IMR-90 (cell line): ENCODE data around the gene SYNPR. TPM values are rescaled to one million over a fixed set of nuclear protein-coding genes. Genes with fewer than 3 reads are reported as not detected.
A peak's percentile ranks its signal among the peaks of the same experiment; 100 is the strongest.

Experiments used
- ATAC-seq: fragments of 200-7000 bp; cut with Tn5 transposase; 2 replicates; pipeline ENCODE4 v1.9.1; 2020; ENCODE audit warnings: low read depth, mild to moderate bottlenecking, moderate library complexity
- BruUV-seq: library from RNA; stranded (reverse); fragments of 400-500 nt; replicated peaks from 2 replicates; lab custom pipeline; 2021; lab: Mats Ljungman, UMichigan
- CTCF ChIA-PET: fragments of 300-600 bp; formaldehyde crosslinking; extraction: SDS; loops from one replicate; lab custom pipeline; 2021; ENCODE audit warnings: antibody characterized with exemption; lab: Yijun Ruan, JAX
- POLR2A ChIA-PET: fragments of 300-600 bp; sonication (Branson Sonifier 250); formaldehyde crosslinking; loops from one replicate; lab custom pipeline; 2022; ENCODE audit warnings: antibody characterized with exemption; ENCODE audit not compliant: unreplicated experiment; lab: Charles Lee
- DNase-seq: peaks from one replicate; pipeline ENCODE4 v3.0.0; 2013
- H2AFZ ChIP-seq: replicated peaks from 2 replicates; pipeline ENCODE3; 2013; ENCODE audit warnings: low read length, mild to moderate bottlenecking; ENCODE audit not compliant: poor library complexity
- H2AK5ac ChIP-seq: 2 replicates; pipeline ENCODE4 v1.6.1; 2013; ENCODE audit warnings: low read depth, low read length, inconsistent platforms
- H2AK9ac ChIP-seq: replicated peaks from 2 replicates; pipeline ENCODE3; 2013; ENCODE audit warnings: mild to moderate bottlenecking, low read depth, low read length, moderate library complexity; ENCODE audit not compliant: poor library complexity
- H2BK120ac ChIP-seq: 2 replicates; pipeline ENCODE4 v1.6.1; 2013; ENCODE audit warnings: low read depth, low read length, inconsistent platforms
- H2BK15ac ChIP-seq: 3 replicates; pipeline ENCODE4 v1.6.1; 2013; ENCODE audit warnings: low read depth, low read length, inconsistent platforms
- H2BK20ac ChIP-seq: 2 replicates; pipeline ENCODE4 v1.6.1; 2013; ENCODE audit warnings: low read depth, mild to moderate bottlenecking, inconsistent platforms, low read length, moderate library complexity
- H2BK5ac ChIP-seq: 2 replicates; pipeline ENCODE4 v1.6.1; 2013; ENCODE audit warnings: mild to moderate bottlenecking, low read depth, low read length, inconsistent platforms; ENCODE audit not compliant: poor library complexity, severe bottlenecking
- H3K14ac ChIP-seq: replicated peaks from 2 replicates; pipeline ENCODE4 v1.6.1; 2013; ENCODE audit warnings: low read depth, low read length, inconsistent platforms
- H3K18ac ChIP-seq: 2 replicates; pipeline ENCODE4 v1.6.1; 2013; ENCODE audit warnings: low read depth, low read length, control low read depth
- H3K23ac ChIP-seq: 2 replicates; pipeline ENCODE4 v1.6.1; 2013; ENCODE audit warnings: low read depth, low read length, inconsistent platforms
- H3K27ac ChIP-seq: 2 replicates; pipeline ENCODE4 v1.5.1; 2013; ENCODE audit warnings: mild to moderate bottlenecking, control low read depth, low read length; ENCODE audit not compliant: insufficient read depth
- H3K27me3 ChIP-seq: 2 replicates; pipeline ENCODE4 v1.6.1; 2013; ENCODE audit warnings: low read length; ENCODE audit not compliant: control insufficient read depth, insufficient read depth
- H3K36me3 ChIP-seq: 2 replicates; pipeline ENCODE4 v1.6.1; 2013; ENCODE audit warnings: low read length, mixed read lengths; ENCODE audit not compliant: control insufficient read depth, insufficient read depth
- H3K4ac ChIP-seq: 2 replicates; pipeline ENCODE4 v1.6.1; 2013; ENCODE audit warnings: low read depth, low read length, inconsistent platforms
- H3K4me1 ChIP-seq: 2 replicates; pipeline ENCODE4 v1.6.1; 2013; ENCODE audit warnings: low read length, mixed read lengths; ENCODE audit not compliant: control insufficient read depth, insufficient read depth
- H3K4me2 ChIP-seq: 2 replicates; pipeline ENCODE4 v1.6.1; 2013; ENCODE audit warnings: low read depth, mild to moderate bottlenecking, control low read depth, low read length, moderate library complexity
- H3K4me3 ChIP-seq: 2 replicates; pipeline ENCODE4 v1.5.1; 2013; ENCODE audit warnings: low read depth, mild to moderate bottlenecking, control low read depth, low read length, moderate library complexity; ENCODE audit not compliant: insufficient read depth
- H3K56ac ChIP-seq: 2 replicates; pipeline ENCODE4 v1.6.1; 2013; ENCODE audit warnings: low read length, inconsistent platforms; ENCODE audit not compliant: insufficient read depth; ENCODE audit errors: extremely low read depth
- H3K79me1 ChIP-seq, 2 experiments: 2 replicates each; pipeline ENCODE4 v1.6.1; 2013; ENCODE audit warnings: low read length in 2 of 2, inconsistent platforms in 1 of 2, low read depth in 1 of 2
- H3K9ac ChIP-seq: 2 replicates; pipeline ENCODE4 v1.6.1; 2013; ENCODE audit warnings: low read depth, low read length, control low read depth
- H3K9me1 ChIP-seq: 2 replicates; pipeline ENCODE4 v1.6.1; 2013; ENCODE audit warnings: low read length, inconsistent platforms; ENCODE audit not compliant: insufficient read depth
- H3K9me3 ChIP-seq: 2 replicates; pipeline ENCODE4 v1.6.1; 2013; ENCODE audit warnings: low read length; ENCODE audit not compliant: control insufficient read depth, insufficient read depth
- H4K20me1 ChIP-seq: 2 replicates; pipeline ENCODE4 v1.6.1; 2013; ENCODE audit warnings: low read length, inconsistent platforms; ENCODE audit not compliant: insufficient read depth
- H4K5ac ChIP-seq: 2 replicates; pipeline ENCODE4 v1.6.1; 2013; ENCODE audit warnings: mild to moderate bottlenecking, low read depth, low read length, control low read depth
- H4K8ac ChIP-seq, 2 experiments: 2 replicates each; pipeline ENCODE4 v1.6.1; 2013; ENCODE audit warnings: low read depth in 2 of 2, low read length in 2 of 2, control low read depth in 1 of 2, inconsistent platforms in 1 of 2
- H4K91ac ChIP-seq: 2 replicates; pipeline ENCODE4 v1.6.1; 2013; ENCODE audit warnings: low read depth, low read length, inconsistent platforms; ENCODE audit not compliant: insufficient read depth
- CTCF ChIP-seq: conservative IDR thresholded peaks from 2 replicates; pipeline ENCODE4 v1.5.1; 2012; ENCODE audit warnings: mild to moderate bottlenecking, low read depth, low read length, improper control_type of control experiment
- MXI1 ChIP-seq: IDR thresholded peaks from 2 replicates; pipeline ENCODE4 v1.6.1; 2012; ENCODE audit warnings: low read depth, mild to moderate bottlenecking, low read length, moderate library complexity, borderline replicate concordance
- RAD21 ChIP-seq: IDR thresholded peaks from 2 replicates; pipeline ENCODE4 v1.6.1; 2012; ENCODE audit warnings: low read length, improper control_type of control experiment
- SMC3 ChIP-seq: fragments of 150-350 bp; IDR thresholded peaks from 2 replicates; pipeline ENCODE4 v1.6.1; 2016; ENCODE audit warnings: low read depth, mild to moderate bottlenecking, antibody characterized with exemption, low read length, moderate library complexity
- WGBS, 2 experiments: methylation state at CpG; one replicate each; pipeline versions ENCODE4 v1.1.5 to v1.1.7; 2013; ENCODE audit warnings: missing lambda C conversion rate in 2 of 2; ENCODE audit not compliant: insufficient read length in 1 of 2; ENCODE audit errors: extremely low coverage in 2 of 2; 5-methylcytosine and 5-hydroxymethylcytosine counted together
- dilution Hi-C: fragments of 300-500 bp; cut with HindIII; formaldehyde crosslinking; loops from one replicate; pipeline ENCODE4 v1.14.3; 2018; ENCODE audit warnings: low sequenced_read_pairs; ENCODE audit not compliant: unreplicated experiment
- in situ Hi-C: fragments of 300-500 bp; cut with MboI; formaldehyde crosslinking; loops from 3 replicates; pipeline ENCODE4 v1.14.3; 2019; ENCODE audit warnings: low sequenced_read_pairs, inconsistent platforms, mixed read lengths
- intact Hi-C: fragments of 100-400 bp; cut with micrococcal nuclease; formaldehyde crosslinking; loops from 2 replicates; pipeline ENCODE4 v1.10.0; 2022
- polyA plus RNA-seq, 3 experiments: library from polyadenylated mRNA; depleted of rRNA; stranded (reverse); fragments of >200 nt; gene quantifications; 2 replicates each; pipeline ENCODE4 v1.2.3, GENCODE V29; 2012; ENCODE audit warnings: low replicate concordance in 1 of 3
- total RNA-seq: library from RNA; depleted of rRNA; stranded (reverse); fragments of >200 nt; gene quantifications from 2 replicates; pipeline ENCODE4 v1.2.3, GENCODE V29; 2012

Gene SYNPR
- total and polyA plus RNA-seq, 2 of the 4 experiments (the other 2 are of a cell fraction), result not detected

GRCh38 chr3:63228677-63229076 is 49.4 kb upstream of the SYNPR start:
- H3K36me3 ChIP-seq, result no peaks in the 10 kb centered on the region
- H2AK9ac ChIP-seq, result no peak overlapping the region
- no peak overlapping the region for H2BK15ac ChIP-seq
- intact Hi-C loops (no loop called here), dilution Hi-C loops (no loop called here), in situ Hi-C loops (loop anchor here (25.0 kb wide), 2 partner anchors 109 to 1016 kb away; no protein-coding TSS in a partner anchor)
- ChIA-PET CTCF (no interaction called here), POLR2A (no interaction called here)
- no peak overlapping the region for H4K5ac ChIP-seq
- H2BK120ac ChIP-seq, result no peak overlapping the region
- no peak overlapping the region for H3K4me3 ChIP-seq
- no peak overlapping the region for H4K91ac ChIP-seq
- no peak overlapping the region for H4K8ac ChIP-seq
- ATAC-seq, result peak; percentile 35; the same call in 1 of the 2 replicates
- no peak overlapping the region for H3K23ac ChIP-seq
- BruUV-seq, result no TSS peak
- DNase-seq, result peak; percentile 12
- H3K9me3 ChIP-seq, result no peaks in the 10 kb centered on the region
- H3K27me3 ChIP-seq, result no peaks in the 10 kb centered on the region
- no peaks in the 10 kb centered on the region for H3K4me1 ChIP-seq
- WGBS, 2 experiments, result no CpG with 5 or more reads among the region's 6 CpGs
- no peak overlapping the region for H2AK5ac ChIP-seq
- H2BK20ac ChIP-seq, result no peak overlapping the region
- no peaks in the 10 kb centered on the region for H3K9me1 ChIP-seq
- 0 out of 2 replicates have a peak, but pooled peaks have one; percentile 18 for TF ChIP-seq SMC3
- TF ChIP-seq CTCF, result peak; percentile 49
- TF ChIP-seq RAD21, result peak; percentile 33; the same call in 1 of the 2 replicates
- TF ChIP-seq MXI1, result no peak
- no peak overlapping the region for H3K4ac ChIP-seq
- H2BK5ac ChIP-seq, result no peak overlapping the region
- H3K18ac ChIP-seq, result no peak overlapping the region
- H2AFZ ChIP-seq, result no peak overlapping the region
- no peak overlapping the region for H3K4me2 ChIP-seq
- H3K56ac ChIP-seq, result no peak overlapping the region
- H3K14ac ChIP-seq, result no peak overlapping the region
- H3K79me1 ChIP-seq, result no peaks in the 10 kb centered on the region
- no peaks in the 10 kb centered on the region for H4K20me1 ChIP-seq
- no peak overlapping the region for H3K27ac ChIP-seq
- no peak overlapping the region for H3K9ac ChIP-seq
